T-helper 17 cell (primary cell): ENCODE measurements around the gene COG5. TPM values are rescaled to one million over a fixed set of nuclear protein-coding genes. Genes with fewer than 3 reads are reported as not detected.

Experiments
- ATAC-seq: fragments of 150-1000 bp; cut with Tn5 transposase; 2 replicates; pipeline ENCODE4 v1.10.0; 2021; ENCODE audit warnings: mild to moderate bottlenecking, moderate library complexity
- DNase-seq, 3 donors: peaks; one replicate each; pipeline versions ENCODE4 v3.0.0 to v3.0.0-alpha.2; 2020 to 2021
- H3K9me3 ChIP-seq: one replicate; pipeline ENCODE4 v1.7.0; 2013; ENCODE audit warnings: low read length, mild to moderate bottlenecking; ENCODE audit not compliant: control insufficient read depth, poor library complexity, severe bottlenecking
- H3K27ac Mint-ChIP-seq: one replicate; pipeline ENCODE4 v1.8.0; 2022; ENCODE audit warnings: mild to moderate bottlenecking, moderate library complexity, mixed read lengths
- H3K27me3 Mint-ChIP-seq: one replicate; pipeline ENCODE4 v1.8.0; 2022; ENCODE audit warnings: mixed read lengths
- H3K36me3 Mint-ChIP-seq: one replicate; pipeline ENCODE4 v1.8.0; 2022; ENCODE audit warnings: low read depth, mixed read lengths
- H3K4me1 Mint-ChIP-seq: one replicate; pipeline ENCODE4 v1.8.0; 2022; ENCODE audit warnings: mild to moderate bottlenecking, mixed read lengths
- H3K4me3 Mint-ChIP-seq: one replicate; pipeline ENCODE4 v1.8.0; 2022; ENCODE audit warnings: mild to moderate bottlenecking, moderate library complexity, mixed read lengths
- total RNA-seq, 4 donors: library from RNA in 2 of 4; stranded (reverse) in 2 of 4; gene quantifications; one replicate each; pipeline ENCODE4 v1.2.3 and lab custom pipeline; 2022 to 2026

The COG5 gene
- total RNA-seq, 2 donors from 2014 or later, result 54.8 to 87.4 TPM

DNA sequence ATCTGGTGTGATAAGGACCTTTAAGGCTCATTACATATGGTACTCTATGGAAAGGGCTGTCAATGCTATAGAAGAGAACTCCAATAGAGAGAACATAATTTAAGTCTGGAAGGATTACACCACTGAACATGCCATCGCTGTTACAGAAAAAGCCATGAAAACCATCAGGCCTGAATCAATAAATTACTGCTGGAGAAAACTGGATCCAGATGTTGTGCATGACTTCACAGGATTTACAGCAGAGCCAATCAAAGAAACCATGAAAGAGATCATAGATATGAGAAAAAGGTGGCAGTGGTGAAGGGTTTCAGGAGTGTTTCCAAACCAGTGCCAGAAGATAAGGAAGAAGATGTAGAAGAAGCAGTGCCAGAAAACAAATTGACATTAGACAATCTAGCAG, 112.8 kb downstream of the COG5 start:
- Mint-ChIP-seq H3K4me1 (peaks cover 19% of the 10 kb centered on the region), H3K27ac (no peak overlapping the region), H3K4me3 (no peak overlapping the region), H3K36me3 (peaks cover 9% of the 10 kb centered on the region), H3K27me3 (no peaks in the 10 kb centered on the region)
- DNase-seq, result no peak
- no peaks in the 10 kb centered on the region for H3K9me3 ChIP-seq
- ATAC-seq, result no peak

DNA sequence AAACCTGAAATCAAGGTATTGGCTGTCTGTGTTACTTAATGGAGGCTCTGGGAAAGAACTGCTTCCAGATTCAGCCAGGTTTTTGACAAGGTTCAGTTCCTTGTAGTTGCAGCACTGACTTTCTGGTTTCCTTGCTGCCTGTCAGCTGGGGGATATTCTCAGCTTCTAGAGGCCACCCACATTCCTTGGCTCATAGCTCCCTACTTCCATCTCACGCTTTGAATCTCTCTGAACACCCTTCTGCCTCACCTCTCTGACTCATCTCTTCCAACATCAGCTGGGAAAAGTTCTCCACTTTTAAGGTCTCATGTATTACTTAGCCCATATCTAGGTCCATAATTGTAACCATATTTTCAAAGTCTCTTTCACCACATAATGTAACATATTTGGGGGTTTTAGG, 116.7 kb downstream of the COG5 start:
- H3K9me3 ChIP-seq, result no peaks in the 10 kb centered on the region
- ATAC-seq, result no peak
- Mint-ChIP-seq H3K4me1 (peaks cover 11% of the 10 kb centered on the region), H3K36me3 (peaks cover 7% of the 10 kb centered on the region), H3K4me3 (no peak overlapping the region), H3K27me3 (no peaks in the 10 kb centered on the region), H3K27ac (no peak overlapping the region)
- no peak for DNase-seq

DNA sequence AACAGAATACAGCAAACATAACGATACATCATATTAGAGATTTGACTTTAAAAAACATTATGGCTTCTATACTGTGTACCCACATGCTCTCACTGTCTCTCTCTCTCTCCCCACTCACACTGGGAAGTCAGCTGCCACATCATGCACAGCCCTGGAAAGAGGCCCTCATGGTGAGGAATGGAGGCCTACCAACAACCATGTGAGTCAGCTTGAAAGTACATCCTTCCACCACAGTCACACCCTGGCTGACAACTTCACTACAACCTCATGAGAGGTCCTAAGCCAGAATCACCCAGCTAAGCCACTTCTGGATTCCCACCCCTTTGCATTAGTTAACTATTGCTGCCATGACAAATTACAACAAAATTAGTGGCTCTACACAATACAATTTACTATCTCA, 117.2 kb downstream of the COG5 start:
- Mint-ChIP-seq H3K36me3 (peaks cover 8% of the 10 kb centered on the region), H3K27me3 (no peaks in the 10 kb centered on the region), H3K4me3 (no peak overlapping the region), H3K27ac (no peak overlapping the region), H3K4me1 (peaks cover 8% of the 10 kb centered on the region)
- no peak for ATAC-seq
- H3K9me3 ChIP-seq, result no peaks in the 10 kb centered on the region
- DNase-seq, result no peak

DNA sequence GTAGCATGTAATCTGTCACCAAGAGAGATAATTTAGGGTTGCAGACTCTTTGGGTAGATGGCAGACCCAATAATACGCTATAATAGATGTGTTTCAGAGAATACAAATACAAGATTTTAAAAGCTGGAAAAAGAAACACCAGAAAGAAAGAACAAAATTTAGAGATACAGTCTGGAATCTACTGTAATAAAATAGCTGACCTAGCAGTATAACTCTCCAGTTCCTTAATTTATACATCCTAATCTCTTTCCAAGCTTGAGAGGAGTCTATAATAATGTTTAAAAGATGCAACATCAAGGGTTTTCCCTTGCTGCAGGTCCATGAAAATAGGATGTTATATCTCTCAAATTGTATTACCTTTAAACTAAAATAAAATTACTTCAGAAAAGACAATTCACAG, 121.0 kb downstream of the COG5 start:
- Mint-ChIP-seq H3K4me1 (peaks cover 8% of the 10 kb centered on the region), H3K36me3 (peaks cover 7% of the 10 kb centered on the region), H3K27me3 (no peaks in the 10 kb centered on the region), H3K27ac (no peak overlapping the region), H3K4me3 (no peak overlapping the region)
- ATAC-seq (no peak), DNase-seq (no peak)
- no peaks in the 10 kb centered on the region for H3K9me3 ChIP-seq

DNA sequence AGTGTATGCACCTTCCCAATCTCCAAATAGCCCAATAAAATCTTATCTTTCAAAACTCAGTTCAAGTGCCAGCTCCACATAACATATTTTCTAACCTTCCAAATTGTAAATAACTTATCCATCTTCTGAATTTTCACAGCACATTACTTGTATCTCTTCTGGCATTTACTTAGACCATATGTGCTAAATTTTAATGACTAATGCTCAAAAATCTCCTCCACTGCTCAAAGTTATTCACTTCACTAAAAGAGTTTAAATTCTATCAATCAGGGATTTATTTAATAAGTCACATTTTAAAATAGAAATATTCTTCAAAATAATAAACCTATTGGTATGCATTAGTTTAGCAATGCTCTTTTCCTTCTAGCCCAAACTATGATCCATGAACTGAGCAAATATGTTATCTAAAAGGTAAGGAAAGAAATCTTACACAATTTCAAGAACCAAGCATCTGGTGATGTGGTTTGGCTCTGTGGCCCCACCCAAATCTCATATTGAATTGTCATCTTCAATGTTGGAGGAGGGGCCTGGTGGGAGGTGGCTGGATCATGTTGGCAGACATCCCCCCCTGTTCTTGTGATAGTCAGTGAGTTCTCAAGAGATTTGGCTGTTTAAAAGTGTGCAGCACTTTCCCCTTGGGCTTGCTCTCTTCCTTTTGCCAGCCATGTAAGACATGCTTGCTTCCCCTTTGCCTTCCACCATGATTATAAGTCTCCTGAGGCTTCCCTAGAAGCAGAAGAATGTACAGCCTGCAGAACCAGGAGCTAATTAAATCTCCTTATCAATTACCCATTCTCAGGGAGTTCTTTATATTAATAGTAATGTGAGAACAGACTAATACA, 121.9 kb downstream of the COG5 start:
- Mint-ChIP-seq H3K4me3 (no peak overlapping the region), H3K4me1 (peaks cover 5% of the 10 kb centered on the region), H3K36me3 (peaks cover 4% of the 10 kb centered on the region), H3K27ac (no peak overlapping the region), H3K27me3 (no peaks in the 10 kb centered on the region)
- no peaks in the 10 kb centered on the region for H3K9me3 ChIP-seq
- no peak for DNase-seq
- ATAC-seq, result no peak

DNA sequence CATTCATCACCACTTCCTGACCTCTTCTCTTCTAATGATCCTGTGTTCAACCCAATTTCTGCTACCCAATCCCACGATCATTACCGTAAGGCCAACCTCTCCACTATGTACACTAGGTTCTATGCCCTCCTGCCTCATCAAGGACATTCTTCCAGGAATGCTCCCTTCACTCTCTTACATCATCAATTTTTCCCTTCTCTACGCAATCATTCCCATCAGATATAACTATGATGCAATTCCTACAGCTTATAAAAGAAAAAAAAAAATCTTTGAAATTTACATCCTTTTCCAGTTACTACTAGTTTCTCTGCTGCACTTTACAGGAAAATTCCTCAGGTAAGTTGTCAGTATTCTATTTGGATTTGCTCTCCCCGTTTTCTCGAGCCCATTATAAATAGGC, 124.7 kb downstream of the COG5 start:
- DNase-seq (no peak), ATAC-seq (no peak)
- no peaks in the 10 kb centered on the region for H3K9me3 ChIP-seq
- peaks cover 5% of the 10 kb centered on the region for H3K36me3 Mint-ChIP-seq
- H3K27me3 Mint-ChIP-seq, result no peaks in the 10 kb centered on the region
- peaks cover 5% of the 10 kb centered on the region for H3K4me1 Mint-ChIP-seq
- no peak overlapping the region for H3K27ac Mint-ChIP-seq
- no peak overlapping the region for H3K4me3 Mint-ChIP-seq

DNA sequence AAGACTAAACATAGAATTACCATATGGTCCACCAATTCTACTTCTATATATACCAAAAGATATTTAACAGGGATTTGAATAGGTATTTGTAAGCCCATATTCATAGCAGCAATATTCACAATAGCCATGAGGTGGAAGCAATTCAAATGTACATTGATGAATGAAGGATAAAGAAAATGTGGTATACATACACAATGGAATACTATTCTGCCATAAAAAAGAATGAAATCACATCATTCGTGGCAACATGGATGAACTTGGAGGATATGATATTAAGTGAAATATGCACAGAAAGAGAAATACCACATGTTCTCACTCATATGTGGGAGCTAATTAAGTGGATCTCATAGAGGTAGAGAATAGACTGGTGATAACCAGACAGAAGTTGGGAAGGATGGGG, 128.0 kb downstream of the COG5 start:
- no peaks in the 10 kb centered on the region for H3K9me3 ChIP-seq
- H3K4me1 Mint-ChIP-seq, result peaks cover 5% of the 10 kb centered on the region
- no peak overlapping the region for H3K27ac Mint-ChIP-seq
- ATAC-seq (no peak), DNase-seq (no peak)
- no peaks in the 10 kb centered on the region for H3K27me3 Mint-ChIP-seq
- no peak overlapping the region for H3K4me3 Mint-ChIP-seq
- H3K36me3 Mint-ChIP-seq, result peaks cover 2% of the 10 kb centered on the region

DNA sequence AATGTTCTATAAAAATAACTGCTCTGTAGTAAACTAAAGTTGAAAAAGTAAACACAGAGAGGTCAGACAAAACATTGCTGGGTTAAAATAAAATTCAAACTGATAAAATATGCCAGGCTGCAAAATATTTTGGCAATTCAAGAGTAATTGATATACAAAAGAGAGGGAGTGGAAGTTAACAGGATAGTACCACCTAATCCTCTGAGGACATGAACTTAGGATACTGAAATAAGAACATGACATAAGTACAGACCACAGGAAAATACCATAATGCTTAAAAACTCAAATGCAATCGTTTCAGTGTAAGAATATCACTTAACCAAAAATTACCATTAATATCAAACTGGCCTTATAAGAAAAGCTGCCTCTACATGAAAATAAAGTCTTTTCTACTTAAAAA, 131.5 kb downstream of the COG5 start:
- Mint-ChIP-seq H3K27ac (no peak overlapping the region), H3K27me3 (no peaks in the 10 kb centered on the region), H3K4me3 (no peak overlapping the region), H3K4me1 (peaks cover 3% of the 10 kb centered on the region), H3K36me3 (peaks cover 2% of the 10 kb centered on the region)
- no peaks in the 10 kb centered on the region for H3K9me3 ChIP-seq
- DNase-seq, result no peak
- no peak for ATAC-seq

DNA sequence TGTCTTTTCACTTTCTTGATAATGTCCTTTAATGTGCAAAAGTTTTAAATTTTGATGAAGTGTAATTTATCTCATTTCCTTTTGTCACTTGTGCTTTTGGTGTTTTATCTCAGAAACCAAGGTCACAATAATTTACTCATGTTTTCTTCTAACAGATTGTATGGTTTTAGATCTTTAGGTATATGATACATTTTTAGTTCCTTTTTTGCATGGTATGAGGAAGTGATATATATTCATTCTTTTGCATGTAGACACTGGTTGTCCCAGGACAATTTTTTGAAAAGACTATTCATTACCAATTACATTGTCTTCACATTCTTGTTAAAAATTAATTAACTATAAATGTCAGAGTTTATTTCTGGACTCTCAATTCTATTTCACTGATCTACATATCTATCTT, 133.7 kb downstream of the COG5 start:
- Mint-ChIP-seq H3K27ac (no peak overlapping the region), H3K36me3 (peaks cover 2% of the 10 kb centered on the region), H3K27me3 (no peaks in the 10 kb centered on the region), H3K4me3 (no peak overlapping the region), H3K4me1 (peaks cover 3% of the 10 kb centered on the region)
- DNase-seq, result no peak
- no peak for ATAC-seq
- H3K9me3 ChIP-seq, result no peaks in the 10 kb centered on the region

DNA sequence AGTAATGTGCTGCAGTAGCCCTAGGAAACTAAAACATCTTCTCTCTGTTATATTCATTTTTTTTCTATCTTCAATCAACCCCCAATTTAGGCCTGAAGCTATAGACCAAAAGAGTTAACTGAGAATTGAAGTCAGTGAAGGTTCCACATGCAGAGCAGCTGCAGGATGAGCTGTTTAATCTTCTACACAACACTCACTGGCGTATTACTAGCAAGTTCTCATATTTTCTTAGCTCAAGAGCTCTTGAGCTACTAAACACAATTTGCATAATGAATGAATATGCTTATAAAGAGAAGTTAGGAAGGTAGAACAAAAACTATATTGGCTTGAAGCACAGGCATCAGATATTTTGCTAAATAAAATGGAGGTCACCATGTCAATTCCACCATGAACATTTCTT, 135.1 kb downstream of the COG5 start:
- no peaks in the 10 kb centered on the region for H3K9me3 ChIP-seq
- no peaks in the 10 kb centered on the region for H3K27me3 Mint-ChIP-seq
- no peak for DNase-seq
- peaks cover 5% of the 10 kb centered on the region for H3K4me1 Mint-ChIP-seq
- peaks cover under 1% of the 10 kb centered on the region for H3K36me3 Mint-ChIP-seq
- no peak overlapping the region for H3K27ac Mint-ChIP-seq
- no peak overlapping the region for H3K4me3 Mint-ChIP-seq
- ATAC-seq, result no peak

DNA sequence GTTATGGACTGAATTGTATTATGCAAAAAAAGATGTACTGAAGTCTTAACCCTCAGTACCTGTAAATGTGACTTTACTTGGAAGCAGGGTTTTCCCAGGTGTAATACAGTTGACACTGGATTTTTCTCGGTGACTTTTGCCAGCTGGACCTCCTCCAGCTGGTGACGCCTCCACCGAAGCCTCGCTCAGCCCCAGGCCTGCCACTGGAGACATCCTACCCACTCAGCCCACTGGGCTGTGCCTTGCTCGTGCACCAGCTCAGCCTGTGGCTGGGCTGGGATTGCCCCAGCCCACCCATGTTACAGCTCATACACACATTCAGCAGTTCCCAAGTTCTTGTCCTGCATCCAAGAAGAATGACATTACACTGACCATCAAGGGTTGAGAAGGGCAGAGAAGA, 136.3 kb downstream of the COG5 start:
- peaks cover 3% of the 10 kb centered on the region for H3K36me3 Mint-ChIP-seq
- DNase-seq (no peak), ATAC-seq (no peak)
- H3K27ac Mint-ChIP-seq, result no peak overlapping the region
- no peaks in the 10 kb centered on the region for H3K9me3 ChIP-seq
- H3K27me3 Mint-ChIP-seq, result no peaks in the 10 kb centered on the region
- H3K4me1 Mint-ChIP-seq, result peaks cover 5% of the 10 kb centered on the region
- H3K4me3 Mint-ChIP-seq, result no peak overlapping the region

DNA sequence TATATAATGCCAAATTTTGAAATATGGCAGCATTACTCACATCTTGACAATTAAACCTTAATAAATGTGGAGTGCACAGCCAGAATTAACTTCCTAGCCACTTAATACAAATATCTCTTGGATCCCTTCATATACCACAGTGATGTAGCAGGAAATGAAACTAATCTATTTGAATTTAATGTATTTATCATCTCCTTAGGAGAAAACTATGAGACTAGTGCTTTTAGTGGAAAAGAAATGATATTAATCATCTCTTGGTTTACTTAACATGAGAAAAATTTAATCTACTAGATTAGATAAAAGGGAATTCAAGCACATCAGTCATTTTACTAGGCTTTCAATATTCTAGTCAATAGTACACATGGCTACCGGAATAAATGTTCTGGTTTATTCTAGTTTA, 149.5 kb downstream of the COG5 start:
- DNase-seq, result no peak
- Mint-ChIP-seq H3K27me3 (no peaks in the 10 kb centered on the region), H3K36me3 (peaks cover 9% of the 10 kb centered on the region), H3K4me1 (peaks cover 8% of the 10 kb centered on the region), H3K27ac (no peak overlapping the region), H3K4me3 (no peak overlapping the region)
- no peaks in the 10 kb centered on the region for H3K9me3 ChIP-seq
- ATAC-seq, result no peak

DNA sequence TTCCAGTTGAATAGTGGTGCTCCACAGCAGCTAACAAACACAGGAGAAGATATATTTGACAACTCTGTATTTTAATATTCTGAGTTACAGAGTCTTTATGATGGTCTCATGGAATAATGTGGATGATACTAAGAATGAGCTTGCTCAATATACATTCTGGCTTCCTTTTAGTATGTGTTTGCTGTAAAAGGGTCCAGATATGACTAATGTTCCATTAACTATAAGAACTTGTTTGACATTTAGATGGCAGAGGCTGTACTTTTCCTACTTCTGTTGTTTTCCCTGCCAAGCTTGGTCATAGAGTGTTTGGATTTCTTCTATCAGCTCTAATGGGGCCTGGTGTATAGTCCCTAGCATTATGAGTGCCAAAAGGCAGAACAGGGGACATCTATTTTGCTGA, 155.4 kb downstream of the COG5 start:
- Mint-ChIP-seq H3K36me3 (peaks cover 14% of the 10 kb centered on the region), H3K4me1 (peaks cover 16% of the 10 kb centered on the region), H3K27ac (no peak overlapping the region), H3K27me3 (no peaks in the 10 kb centered on the region), H3K4me3 (no peak overlapping the region)
- DNase-seq, result no peak
- no peaks in the 10 kb centered on the region for H3K9me3 ChIP-seq
- no peak for ATAC-seq

DNA sequence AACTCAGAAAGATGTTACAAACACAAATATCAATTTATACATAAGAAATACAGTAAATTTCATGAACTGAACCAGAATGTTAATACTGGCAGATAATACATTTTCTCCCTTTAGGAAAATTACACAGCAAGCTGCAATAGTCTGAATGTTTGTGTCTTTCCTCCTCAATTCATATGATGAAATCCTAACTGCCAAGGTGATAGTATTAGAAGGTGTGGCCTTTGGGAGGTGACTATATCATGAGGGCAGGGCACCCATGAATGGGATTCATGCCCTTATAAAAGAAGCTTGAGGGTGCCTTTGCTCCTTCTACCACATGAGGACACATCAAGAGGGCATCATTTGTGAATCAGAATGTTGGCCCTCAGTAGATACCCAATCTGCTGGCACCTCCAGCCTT, 158.2 kb downstream of the COG5 start:
- DNase-seq, result no peak
- H3K27ac Mint-ChIP-seq, result no peak overlapping the region
- H3K9me3 ChIP-seq, result no peaks in the 10 kb centered on the region
- peaks cover 16% of the 10 kb centered on the region for H3K4me1 Mint-ChIP-seq
- H3K36me3 Mint-ChIP-seq, result peaks cover 15% of the 10 kb centered on the region
- H3K4me3 Mint-ChIP-seq, result no peak overlapping the region
- no peak for ATAC-seq
- H3K27me3 Mint-ChIP-seq, result no peaks in the 10 kb centered on the region
